Subcutaneous adipose tissue (tissue), 4 donors: Measurements from ENCODE around the gene ATXN1. TPM values are rescaled to one million over a fixed set of nuclear protein-coding genes. Genes with fewer than 3 reads are reported as not detected.

Experiments
- CTCF ChIP-seq: fragments of 450-650 bp; IDR thresholded peaks from one replicate; pipeline ENCODE4 v1.5.1; 2016; ENCODE audit warnings: low read depth, mild to moderate bottlenecking, control low read depth, antibody characterized with exemption, moderate library complexity
- total RNA-seq, 4 donors: library from RNA; depleted of rRNA; stranded (reverse); fragments of >200 nt; gene quantifications; one replicate each; pipeline ENCODE4 v1.1.0, GENCODE V29; 2016

Gene ATXN1
- total RNA-seq, 4 donors from 2014 or later = 27.1 to 35.6 (median 35.1) TPM

GRCh38 chr6:16706911-16707783 is 54.1 kb downstream of the ATXN1 start:
- TF ChIP-seq CTCF = no peak

GRCh38 chr6:16706029-16706428 is 55.2 kb downstream of the ATXN1 start:
- no peak for TF ChIP-seq CTCF

GRCh38 chr6:16705081-16705993 is 55.9 kb downstream of the ATXN1 start:
- no peak for TF ChIP-seq CTCF

- TF ChIP-seq CTCF = no peak
Observed at GRCh38 chr6:16704401-16705045, 56.7 kb downstream of the ATXN1 start.

- TF ChIP-seq CTCF = no peak
Observed at GRCh38 chr6:16700916-16701234, 60.4 kb downstream of the ATXN1 start.

- TF ChIP-seq CTCF = no peak
Observed at GRCh38 chr6:16700202-16700915, 60.9 kb downstream of the ATXN1 start.
